WTC11 (cell line): Measurements from ENCODE around the gene STRIT1. TPM values are rescaled to one million over a fixed set of nuclear protein-coding genes. Genes with fewer than 3 reads are reported as not detected.

Experiments
- ATAC-seq: fragments of 200-7000 bp; cut with Tn5 transposase; 2 replicates; pipeline ENCODE4 v1.10.0; 2021; ENCODE audit warnings: mild to moderate bottlenecking, moderate library complexity
- CTCF ChIA-PET: fragments of 300-600 bp; sonication (Branson Sonifier 250); formaldehyde crosslinking; loops from one replicate; lab custom pipeline; 2021; ENCODE audit warnings: antibody characterized with exemption; lab: Charles Lee
- POLR2A ChIA-PET: fragments of 350-600 bp; sonication (Branson Sonifier 250); formaldehyde crosslinking; loops from one replicate; lab custom pipeline; 2021; ENCODE audit warnings: antibody characterized with exemption; lab: Charles Lee
- DNase-seq: peaks from one replicate; pipeline ENCODE4 v3.0.0; 2021; ENCODE audit warnings: low spot score
- H3K27ac Mint-ChIP-seq: 2 replicates; pipeline ENCODE4 v1.8.0; 2021; ENCODE audit warnings: mixed read lengths
- H3K27me3 Mint-ChIP-seq: 2 replicates; pipeline ENCODE4 v1.8.0; 2021; ENCODE audit warnings: low read depth, mild to moderate bottlenecking, moderate library complexity, mixed read lengths
- H3K36me3 Mint-ChIP-seq: 2 replicates; pipeline ENCODE4 v1.8.0; 2021; ENCODE audit warnings: mixed read lengths
- H3K4me1 Mint-ChIP-seq: 2 replicates; pipeline ENCODE4 v1.8.0; 2022; ENCODE audit warnings: mixed read lengths
- H3K4me3 Mint-ChIP-seq: 2 replicates; pipeline ENCODE4 v1.8.0; 2021; ENCODE audit warnings: mild to moderate bottlenecking, moderate library complexity, mixed read lengths
- H3K9me3 Mint-ChIP-seq: 2 replicates; pipeline ENCODE4 v1.8.0; 2021; ENCODE audit warnings: mixed read lengths
- E2F1 ChIP-seq: sonication (generic); formaldehyde crosslinking; IDR thresholded peaks from 2 replicates; pipeline ENCODE4 v1.8.0; 2022; ENCODE audit warnings: mild to moderate bottlenecking, missing genetic modification reagents
- FOXK1 ChIP-seq: sonication (generic); formaldehyde crosslinking; IDR thresholded peaks from 2 replicates; pipeline ENCODE4 v1.8.0; 2022; ENCODE audit warnings: mild to moderate bottlenecking, moderate library complexity, missing genetic modification reagents
- GTF2I ChIP-seq: fragments of 250-450 bp; sonication (Bioruptor Pico); conservative IDR thresholded peaks from 2 replicates; pipeline ENCODE4 v1.4.0; 2021; ENCODE audit warnings: mild to moderate bottlenecking
- JUN ChIP-seq: sonication (generic); formaldehyde crosslinking; IDR thresholded peaks from 2 replicates; pipeline ENCODE4 v1.8.0; 2023; ENCODE audit warnings: mild to moderate bottlenecking, missing genetic modification reagents
- MAX ChIP-seq: sonication (generic); formaldehyde crosslinking; IDR thresholded peaks from 2 replicates; pipeline ENCODE4 v1.8.0; 2022; ENCODE audit warnings: mild to moderate bottlenecking, missing genetic modification reagents
- MYBL2 ChIP-seq: sonication (generic); formaldehyde crosslinking; IDR thresholded peaks from 2 replicates; pipeline ENCODE4 v1.8.1; 2023; ENCODE audit warnings: mild to moderate bottlenecking, moderate library complexity, missing genetic modification reagents
- NFYB ChIP-seq: sonication (generic); formaldehyde crosslinking; conservative IDR thresholded peaks from 2 replicates; pipeline ENCODE4 v1.8.0; 2022; ENCODE audit warnings: low read depth, missing genetic modification reagents
- NR2C2 ChIP-seq: sonication (generic); formaldehyde crosslinking; IDR thresholded peaks from 2 replicates; pipeline ENCODE4 v1.8.0; 2022; ENCODE audit warnings: mild to moderate bottlenecking, missing genetic modification reagents
- PRRX2 ChIP-seq: fragments of 250-450 bp; sonication (Bioruptor Pico); IDR thresholded peaks from 2 replicates; pipeline ENCODE4 v1.8.0; 2021; ENCODE audit warnings: mild to moderate bottlenecking
- RORB ChIP-seq: fragments of 250-450 bp; sonication (Bioruptor Pico); IDR thresholded peaks from 2 replicates; pipeline ENCODE4 v1.9.0; 2021; ENCODE audit warnings: mild to moderate bottlenecking
- TCF7 ChIP-seq: sonication (generic); formaldehyde crosslinking; IDR thresholded peaks from 2 replicates; pipeline ENCODE4 v1.8.0; 2022; ENCODE audit warnings: mild to moderate bottlenecking, low read depth, missing genetic modification reagents, moderate library complexity
- ZBTB43 ChIP-seq: sonication (generic); formaldehyde crosslinking; IDR thresholded peaks from 2 replicates; pipeline ENCODE4 v1.8.1; 2023; ENCODE audit warnings: mild to moderate bottlenecking, missing genetic modification reagents
- ZMAT4 ChIP-seq: fragments of 250-450 bp; sonication (Bioruptor Pico); IDR thresholded peaks from 2 replicates; pipeline ENCODE4 v1.9.0; 2021; ENCODE audit warnings: mild to moderate bottlenecking
- ZNF263 ChIP-seq: sonication (generic); formaldehyde crosslinking; IDR thresholded peaks from 2 replicates; pipeline ENCODE4 v1.8.1; 2022; ENCODE audit warnings: low read depth, mild to moderate bottlenecking, moderate library complexity, missing genetic modification reagents
- ZNF423 ChIP-seq: fragments of 250-450 bp; sonication (Bioruptor Pico); IDR thresholded peaks from 2 replicates; pipeline ENCODE4 v2.1.2; 2022; ENCODE audit warnings: mild to moderate bottlenecking, moderate library complexity
- ZNF425 ChIP-seq: fragments of 250-450 bp; sonication (Bioruptor Pico); conservative IDR thresholded peaks from 2 replicates; pipeline ENCODE4 v1.9.0; 2021; ENCODE audit warnings: mild to moderate bottlenecking
- ZNF532 ChIP-seq: fragments of 250-450 bp; sonication (Bioruptor Pico); IDR thresholded peaks from 2 replicates; pipeline ENCODE4 v1.9.0; 2021; ENCODE audit warnings: mild to moderate bottlenecking, borderline replicate concordance
- ZNF671 ChIP-seq: fragments of 250-450 bp; sonication (Bioruptor Pico); IDR thresholded peaks from 2 replicates; pipeline ENCODE4 v1.8.0; 2021; ENCODE audit warnings: mild to moderate bottlenecking
- total RNA-seq: library from RNA; stranded (reverse); gene quantifications from 3 replicates; pipeline ENCODE4 v1.2.3, GENCODE V29; 2021
- TF ChIP-seq, protein P1 (sequence below): sonication (generic); formaldehyde crosslinking; IDR thresholded peaks from 2 replicates; pipeline ENCODE4 v1.8.0; 2022; ENCODE audit warnings: mild to moderate bottlenecking, missing genetic modification reagents

Gene STRIT1
- total RNA-seq, 1 experiment from 2014 or later: 0.33 TPM

DNA sequence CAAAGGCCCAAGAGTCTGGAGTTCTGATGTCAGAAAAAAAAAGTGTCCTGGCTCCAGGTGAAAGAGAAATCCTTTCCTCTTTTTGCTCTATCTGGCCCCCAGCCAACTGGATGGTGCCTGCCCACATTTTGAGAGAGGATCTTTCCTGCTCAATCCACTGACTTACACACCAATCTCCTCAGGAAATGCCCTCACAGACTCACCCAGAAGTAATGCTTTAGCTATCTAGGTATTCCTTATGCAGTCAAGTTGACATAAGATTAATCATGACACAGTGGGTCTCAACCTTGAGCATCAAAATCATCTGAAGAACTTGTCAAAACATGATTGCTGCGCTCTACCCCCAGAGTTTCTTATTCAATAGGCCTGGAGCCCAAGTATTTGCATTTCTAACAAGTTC, 31.2 kb downstream of the STRIT1 start:
- Mint-ChIP-seq H3K27me3 (no peaks in the 10 kb centered on the region), H3K4me3 (no peak overlapping the region), H3K4me1 (peaks cover 5% of the 10 kb centered on the region; the same call in 1 of the 2 replicates), H3K36me3 (peaks cover 18% of the 10 kb centered on the region), H3K27ac (no peak overlapping the region), H3K9me3 (peaks cover 6% of the 10 kb centered on the region)
- no peak for ATAC-seq
- TF ChIP-seq NFYB: no peak
- TF ChIP-seq JUN (CRISPR knock-in tag): no peak
- no peak for TF ChIP-seq MYBL2 (CRISPR knock-in tag)
- no peak for TF ChIP-seq ZNF423 (CRISPR knock-in tag)
- no peak for TF ChIP-seq ZBTB43 (CRISPR knock-in tag)
- peak; percentile 28; the same call in 1 of the 2 replicates for TF ChIP-seq ZNF671 (CRISPR knock-in tag)
- TF ChIP-seq NR2C2: no peak
- peak; percentile 59; the same call in 1 of the 2 replicates for TF ChIP-seq ZMAT4 (CRISPR knock-in tag)
- TF ChIP-seq, protein P1, sequence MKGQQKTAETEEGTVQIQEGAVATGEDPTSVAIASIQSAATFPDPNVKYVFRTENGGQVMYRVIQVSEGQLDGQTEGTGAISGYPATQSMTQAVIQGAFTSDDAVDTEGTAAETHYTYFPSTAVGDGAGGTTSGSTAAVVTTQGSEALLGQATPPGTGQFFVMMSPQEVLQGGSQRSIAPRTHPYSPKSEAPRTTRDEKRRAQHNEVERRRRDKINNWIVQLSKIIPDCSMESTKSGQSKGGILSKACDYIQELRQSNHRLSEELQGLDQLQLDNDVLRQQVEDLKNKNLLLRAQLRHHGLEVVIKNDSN (CRISPR knock-in tag): no peak
- ChIA-PET POLR2A (no interaction called here), CTCF (no interaction called here)
- no peak for DNase-seq

GRCh38 chr3:155254445-155254844, 39.0 kb downstream of the STRIT1 start:
- no peak for ATAC-seq
- POLR2A ChIA-PET: interaction anchor here (0.6 kb wide), 1 partner anchor 186 kb away, joined by 3 read pairs; no protein-coding TSS in a partner anchor
- TF ChIP-seq MAX (CRISPR knock-in tag) (no peak), RORB (no peak), TCF7 (CRISPR knock-in tag) (no peak), ZNF532 (no peak), PRRX2 (CRISPR knock-in tag) (no peak), ZNF263 (CRISPR knock-in tag) (no peak), JUN (CRISPR knock-in tag) (no peak)

DNA sequence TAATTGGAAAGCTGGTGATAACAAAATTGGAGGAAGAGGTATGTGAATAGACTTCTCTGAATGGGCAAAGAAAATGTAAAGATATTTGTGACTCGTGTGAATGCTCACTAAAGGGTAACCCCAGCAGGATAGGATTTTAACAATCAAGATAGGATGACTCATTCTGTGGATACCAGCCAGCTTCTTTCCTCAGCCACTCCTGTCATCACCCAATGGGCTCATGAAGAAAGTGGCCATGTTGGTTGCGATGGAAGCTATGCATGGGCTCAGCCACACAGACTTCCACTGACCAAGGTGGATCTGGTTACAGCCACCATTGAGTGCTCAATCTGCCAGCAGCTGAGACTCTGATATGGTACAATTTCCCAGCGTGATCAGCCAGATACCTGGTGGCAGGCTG, 40.9 kb downstream of the STRIT1 start:
- ATAC-seq: no peak
- Mint-ChIP-seq H3K27ac (no peak overlapping the region), H3K4me1 (no peaks in the 10 kb centered on the region), H3K27me3 (no peaks in the 10 kb centered on the region), H3K9me3 (no peaks in the 10 kb centered on the region), H3K4me3 (no peak overlapping the region), H3K36me3 (peaks cover 36% of the 10 kb centered on the region)
- no peak for DNase-seq
- ChIA-PET POLR2A (no interaction called here), CTCF (no interaction called here)
- TF ChIP-seq E2F1 (CRISPR knock-in tag) (no peak), ZNF425 (CRISPR knock-in tag) (no peak), GTF2I (CRISPR knock-in tag) (no peak), FOXK1 (no peak)

More at GRCh38 chr3:155254445-155254844, 39.0 kb downstream of the STRIT1 start:
- H3K4me1 Mint-ChIP-seq: peaks cover 1% of the 10 kb centered on the region; the same call in 1 of the 2 replicates
- H3K4me3 Mint-ChIP-seq: no peak overlapping the region
- no peaks in the 10 kb centered on the region for H3K9me3 Mint-ChIP-seq
- peak overlapping the region; percentile 41; the same call in 1 of the 2 replicates for H3K27ac Mint-ChIP-seq
- peaks cover 27% of the 10 kb centered on the region for H3K36me3 Mint-ChIP-seq
- no peak for DNase-seq
- CTCF ChIA-PET: interaction anchor here (0.6 kb wide), 1 partner anchor 347 kb away, joined by 3 read pairs; no protein-coding TSS in a partner anchor
- no peaks in the 10 kb centered on the region for H3K27me3 Mint-ChIP-seq
